Neural cell (in vitro differentiated cells): ENCODE results near the gene GPR6. TPM values are rescaled to one million over a fixed set of nuclear protein-coding genes. Genes with fewer than 3 reads are reported as not detected.

ENCODE experiments used
- H2AFZ ChIP-seq: fragments of 200-600, 300-800 bp; sonication (generic), shearing (Covaris generic); 2 replicates; pipeline ENCODE4 v1.6.0; 2014; ENCODE audit warnings: low read depth, mild to moderate bottlenecking, antibody characterized with exemption, low read length, moderate library complexity
- H3F3A ChIP-seq: fragments of 200-600 bp; shearing (Covaris generic); 2 replicates; pipeline ENCODE4 v1.6.1; 2016; ENCODE audit warnings: mild to moderate bottlenecking, moderate library complexity, mixed read lengths, antibody characterized with exemption, low read length; ENCODE audit not compliant: insufficient read depth, poor library complexity, severe bottlenecking
- H3K27ac ChIP-seq: fragments of 200-600, 300-800 bp; sonication (generic), shearing (Covaris generic); 2 replicates; pipeline ENCODE4 v1.5.1; 2014; ENCODE audit warnings: mild to moderate bottlenecking, low read length, moderate library complexity
- H3K27me3 ChIP-seq: fragments of 300-800, 200-600 bp; sonication (generic), shearing (Covaris generic); 2 replicates; pipeline ENCODE4 v1.6.0; 2014; ENCODE audit warnings: mild to moderate bottlenecking, low read depth, low read length, moderate library complexity; ENCODE audit not compliant: insufficient read depth
- H3K36me3 ChIP-seq: fragments of 300-800, 200-600 bp; sonication (generic), shearing (Covaris generic); 2 replicates; pipeline ENCODE4 v1.5.1; 2014; ENCODE audit warnings: mild to moderate bottlenecking, antibody characterized with exemption, low read length, moderate library complexity; ENCODE audit not compliant: insufficient read depth
- H3K4me2 ChIP-seq: fragments of 300-800, 200-600 bp; sonication (generic), shearing (Covaris generic); 2 replicates; pipeline ENCODE4 v1.6.0; 2014; ENCODE audit warnings: mild to moderate bottlenecking, low read length
- H3K4me3 ChIP-seq: fragments of 300-800, 200-600 bp; sonication (generic), shearing (Covaris generic); 2 replicates; pipeline ENCODE4 v1.5.1; 2014; ENCODE audit warnings: mild to moderate bottlenecking, low read length, moderate library complexity
- H3K79me2 ChIP-seq: fragments of 200-600 bp; shearing (Covaris generic); replicated peaks from 2 replicates; pipeline ENCODE4 v1.6.0; 2014; ENCODE audit warnings: mild to moderate bottlenecking, low read length, moderate library complexity; ENCODE audit not compliant: insufficient read depth
- H3K9ac ChIP-seq: fragments of 300-800, 200-600 bp; sonication (generic), shearing (Covaris generic); 2 replicates; pipeline ENCODE4 v1.6.1; 2016; ENCODE audit warnings: mild to moderate bottlenecking, low read length, mixed read lengths
- H3K9me2 ChIP-seq: fragments of 200-600 bp; shearing (Covaris generic); 2 replicates; pipeline ENCODE4 v1.6.1; 2016; ENCODE audit warnings: mild to moderate bottlenecking, low read length, mixed read lengths; ENCODE audit not compliant: insufficient read depth
- H3K9me3 ChIP-seq: fragments of 200-600, 300-800 bp; sonication (generic), shearing (Covaris generic); 2 replicates; pipeline ENCODE4 v1.6.1; 2016; ENCODE audit warnings: mild to moderate bottlenecking, mixed run types, low read length, moderate library complexity, mixed read lengths
- H4K20me1 ChIP-seq: fragments of 200-600 bp; shearing (Covaris generic); 2 replicates; pipeline ENCODE4 v1.6.1; 2016; ENCODE audit warnings: mild to moderate bottlenecking, mixed run types; ENCODE audit not compliant: insufficient read depth
- CTCF ChIP-seq: fragments of 450-650 bp; IDR thresholded peaks from 2 replicates; pipeline ENCODE4 v1.5.1; 2014; ENCODE audit warnings: antibody characterized with exemption, mild to moderate bottlenecking, moderate library complexity; ENCODE audit not compliant: poor library complexity, severe bottlenecking
- EP300 ChIP-seq: fragments of 450-650 bp; conservative IDR thresholded peaks from 2 replicates; pipeline ENCODE4 v1.6.1; 2014; ENCODE audit warnings: antibody characterized with exemption, mild to moderate bottlenecking, moderate library complexity; ENCODE audit not compliant: poor library complexity, severe bottlenecking
- EZH2 ChIP-seq: fragments of 200-600, 300-800 bp; shearing (Covaris generic), sonication (generic); IDR thresholded peaks from 2 replicates; pipeline ENCODE4 v1.6.1; 2014; ENCODE audit warnings: antibody characterized with exemption, low read length, borderline replicate concordance, mild to moderate bottlenecking; ENCODE audit not compliant: insufficient read depth, poor library complexity, severe bottlenecking
- MXI1 ChIP-seq: fragments of 450-650 bp; conservative IDR thresholded peaks from 2 replicates; pipeline ENCODE4 v1.6.1; 2014; ENCODE audit warnings: antibody characterized with exemption, mild to moderate bottlenecking; ENCODE audit not compliant: poor library complexity, severe bottlenecking
- POLR2AphosphoS5 ChIP-seq: IDR thresholded peaks from 2 replicates; pipeline ENCODE4 v1.6.1; 2012
- RAD21 ChIP-seq: fragments of 450-650 bp; conservative IDR thresholded peaks from 2 replicates; pipeline ENCODE4 v1.6.1; 2014; ENCODE audit warnings: antibody characterized with exemption, mild to moderate bottlenecking, moderate library complexity
- REST ChIP-seq: IDR thresholded peaks from 2 replicates; pipeline ENCODE4 v1.6.1; 2012; ENCODE audit warnings: borderline replicate concordance
- SMC3 ChIP-seq: fragments of 450-650 bp; conservative IDR thresholded peaks from 2 replicates; pipeline ENCODE4 v1.6.1; 2014; ENCODE audit warnings: antibody characterized with exemption, mild to moderate bottlenecking, moderate library complexity; ENCODE audit not compliant: poor library complexity
- TAF1 ChIP-seq: IDR thresholded peaks from 2 replicates; pipeline ENCODE4 v1.6.1; 2012; ENCODE audit warnings: low read depth
- polyA plus RNA-seq: library from polyadenylated mRNA; depleted of rRNA; stranded (reverse); fragments of >200 nt; gene quantifications from 2 replicates; pipeline ENCODE4 v1.2.3, GENCODE V29; 2014

Gene GPR6
- polyA plus RNA-seq, 1 donor from 2014 or later = 1.4 TPM

- Histone ChIP-seq H3K79me2 (no peaks in the 10 kb centered on the region), H3F3A (no peaks in the 10 kb centered on the region), H3K9ac (no peak overlapping the region), H2AFZ (no peak overlapping the region), H3K9me3 (no peaks in the 10 kb centered on the region), H3K27me3 (no peaks in the 10 kb centered on the region), H4K20me1 (no peaks in the 10 kb centered on the region), H3K27ac (no peak overlapping the region), H3K36me3 (no peaks in the 10 kb centered on the region), H3K4me3 (no peak overlapping the region), H3K4me2 (no peak overlapping the region), H3K9me2 (no peaks in the 10 kb centered on the region)
- TF ChIP-seq EZH2 = no peak
- TF ChIP-seq REST = no peak
Observed at GRCh38 chr6:109998159-109998785, 20.2 kb downstream of the GPR6 start.

GRCh38 chr6:109999740-110000139 is 21.6 kb downstream of the GPR6 start:
- Histone ChIP-seq H3F3A (no peaks in the 10 kb centered on the region), H3K4me2 (no peak overlapping the region), H3K36me3 (no peaks in the 10 kb centered on the region), H4K20me1 (no peaks in the 10 kb centered on the region), H3K9ac (no peak overlapping the region), H3K9me3 (no peaks in the 10 kb centered on the region), H3K79me2 (no peaks in the 10 kb centered on the region), H2AFZ (no peak overlapping the region), H3K4me3 (no peak overlapping the region), H3K27me3 (no peaks in the 10 kb centered on the region), H3K27ac (no peak overlapping the region), H3K9me2 (no peaks in the 10 kb centered on the region)
- no peak for TF ChIP-seq EZH2
- TF ChIP-seq SMC3 = no peak
- TF ChIP-seq EP300 = no peak
- no peak for TF ChIP-seq TAF1
- TF ChIP-seq POLR2AphosphoS5 = no peak
- no peak for TF ChIP-seq CTCF
- TF ChIP-seq MXI1 = no peak
- no peak for TF ChIP-seq REST
- TF ChIP-seq RAD21 = no peak
